GM18526 (cell line): ENCODE measurements around the gene DAP.

Source experiments
- POLR2A ChIP-seq: IDR thresholded peaks from 3 replicates; pipeline ENCODE4 v1.6.1; 2011; ENCODE audit not compliant: insufficient read length; ENCODE audit errors: extremely low read depth

DAP gene

GRCh38 chr5:10681731-10682679, 79.0 kb downstream of the DAP start:
- no peak for TF ChIP-seq POLR2A

GRCh38 chr5:10680876-10681481, 80.1 kb downstream of the DAP start:
- no peak for TF ChIP-seq POLR2A

- TF ChIP-seq POLR2A, result no peak
Observed at GRCh38 chr5:10679336-10679988, 81.6 kb downstream of the DAP start.

- TF ChIP-seq POLR2A, result no peak
Observed at GRCh38 chr5:10678244-10678643, 82.8 kb downstream of the DAP start.

- TF ChIP-seq POLR2A, result no peak
Observed at GRCh38 chr5:10677533-10677932, 83.5 kb downstream of the DAP start.

- no peak for TF ChIP-seq POLR2A
Observed at GRCh38 chr5:10676946-10677345, 84.1 kb downstream of the DAP start.

- TF ChIP-seq POLR2A, result no peak
Observed at GRCh38 chr5:10676224-10676623, 84.8 kb downstream of the DAP start.

- no peak for TF ChIP-seq POLR2A
Observed at GRCh38 chr5:10675177-10675700, 85.8 kb downstream of the DAP start.

- TF ChIP-seq POLR2A, result no peak
Observed at GRCh38 chr5:10674582-10674981, 86.5 kb downstream of the DAP start.

- no peak for TF ChIP-seq POLR2A
Observed at GRCh38 chr5:10674096-10674495, 86.9 kb downstream of the DAP start.

- no peak for TF ChIP-seq POLR2A
Observed at GRCh38 chr5:10673407-10673806, 87.6 kb downstream of the DAP start.

- no peak for TF ChIP-seq POLR2A
Observed at GRCh38 chr5:10673017-10673389, 88.0 kb downstream of the DAP start.

GRCh38 chr5:10672146-10673016, 88.7 kb downstream of the DAP start:
- TF ChIP-seq POLR2A, result no peak

- no peak for TF ChIP-seq POLR2A
Observed at GRCh38 chr5:10671041-10672008, 89.7 kb downstream of the DAP start.
